Neural cell (in vitro differentiated cells): ENCODE measurements around the gene FBXW2. TPM values are rescaled to one million over a fixed set of nuclear protein-coding genes. Genes with fewer than 3 reads are reported as not detected.

Experiments
- H2AFZ ChIP-seq: fragments of 200-600, 300-800 bp; sonication (generic), shearing (Covaris generic); 2 replicates; pipeline ENCODE4 v1.6.0; 2014; ENCODE audit warnings: low read depth, mild to moderate bottlenecking, antibody characterized with exemption, low read length, moderate library complexity
- H3F3A ChIP-seq: fragments of 200-600 bp; shearing (Covaris generic); 2 replicates; pipeline ENCODE4 v1.6.1; 2016; ENCODE audit warnings: mild to moderate bottlenecking, moderate library complexity, mixed read lengths, antibody characterized with exemption, low read length; ENCODE audit not compliant: insufficient read depth, poor library complexity, severe bottlenecking
- H3K27ac ChIP-seq: fragments of 200-600, 300-800 bp; sonication (generic), shearing (Covaris generic); 2 replicates; pipeline ENCODE4 v1.5.1; 2014; ENCODE audit warnings: mild to moderate bottlenecking, low read length, moderate library complexity
- H3K27me3 ChIP-seq: fragments of 300-800, 200-600 bp; sonication (generic), shearing (Covaris generic); 2 replicates; pipeline ENCODE4 v1.6.0; 2014; ENCODE audit warnings: mild to moderate bottlenecking, low read depth, low read length, moderate library complexity; ENCODE audit not compliant: insufficient read depth
- H3K36me3 ChIP-seq: fragments of 300-800, 200-600 bp; sonication (generic), shearing (Covaris generic); 2 replicates; pipeline ENCODE4 v1.5.1; 2014; ENCODE audit warnings: mild to moderate bottlenecking, antibody characterized with exemption, low read length, moderate library complexity; ENCODE audit not compliant: insufficient read depth
- H3K4me2 ChIP-seq: fragments of 300-800, 200-600 bp; sonication (generic), shearing (Covaris generic); 2 replicates; pipeline ENCODE4 v1.6.0; 2014; ENCODE audit warnings: mild to moderate bottlenecking, low read length
- H3K4me3 ChIP-seq: fragments of 300-800, 200-600 bp; sonication (generic), shearing (Covaris generic); 2 replicates; pipeline ENCODE4 v1.5.1; 2014; ENCODE audit warnings: mild to moderate bottlenecking, low read length, moderate library complexity
- H3K79me2 ChIP-seq: fragments of 200-600 bp; shearing (Covaris generic); replicated peaks from 2 replicates; pipeline ENCODE4 v1.6.0; 2014; ENCODE audit warnings: mild to moderate bottlenecking, low read length, moderate library complexity; ENCODE audit not compliant: insufficient read depth
- H3K9ac ChIP-seq: fragments of 300-800, 200-600 bp; sonication (generic), shearing (Covaris generic); 2 replicates; pipeline ENCODE4 v1.6.1; 2016; ENCODE audit warnings: mild to moderate bottlenecking, low read length, mixed read lengths
- H3K9me2 ChIP-seq: fragments of 200-600 bp; shearing (Covaris generic); 2 replicates; pipeline ENCODE4 v1.6.1; 2016; ENCODE audit warnings: mild to moderate bottlenecking, low read length, mixed read lengths; ENCODE audit not compliant: insufficient read depth
- H3K9me3 ChIP-seq: fragments of 200-600, 300-800 bp; sonication (generic), shearing (Covaris generic); 2 replicates; pipeline ENCODE4 v1.6.1; 2016; ENCODE audit warnings: mild to moderate bottlenecking, mixed run types, low read length, moderate library complexity, mixed read lengths
- H4K20me1 ChIP-seq: fragments of 200-600 bp; shearing (Covaris generic); 2 replicates; pipeline ENCODE4 v1.6.1; 2016; ENCODE audit warnings: mild to moderate bottlenecking, mixed run types; ENCODE audit not compliant: insufficient read depth
- CTCF ChIP-seq: fragments of 450-650 bp; IDR thresholded peaks from 2 replicates; pipeline ENCODE4 v1.5.1; 2014; ENCODE audit warnings: antibody characterized with exemption, mild to moderate bottlenecking, moderate library complexity; ENCODE audit not compliant: poor library complexity, severe bottlenecking
- EP300 ChIP-seq: fragments of 450-650 bp; conservative IDR thresholded peaks from 2 replicates; pipeline ENCODE4 v1.6.1; 2014; ENCODE audit warnings: antibody characterized with exemption, mild to moderate bottlenecking, moderate library complexity; ENCODE audit not compliant: poor library complexity, severe bottlenecking
- EZH2 ChIP-seq: fragments of 200-600, 300-800 bp; shearing (Covaris generic), sonication (generic); IDR thresholded peaks from 2 replicates; pipeline ENCODE4 v1.6.1; 2014; ENCODE audit warnings: antibody characterized with exemption, low read length, borderline replicate concordance, mild to moderate bottlenecking; ENCODE audit not compliant: insufficient read depth, poor library complexity, severe bottlenecking
- MXI1 ChIP-seq: fragments of 450-650 bp; conservative IDR thresholded peaks from 2 replicates; pipeline ENCODE4 v1.6.1; 2014; ENCODE audit warnings: antibody characterized with exemption, mild to moderate bottlenecking; ENCODE audit not compliant: poor library complexity, severe bottlenecking
- POLR2AphosphoS5 ChIP-seq: IDR thresholded peaks from 2 replicates; pipeline ENCODE4 v1.6.1; 2012
- RAD21 ChIP-seq: fragments of 450-650 bp; conservative IDR thresholded peaks from 2 replicates; pipeline ENCODE4 v1.6.1; 2014; ENCODE audit warnings: antibody characterized with exemption, mild to moderate bottlenecking, moderate library complexity
- REST ChIP-seq: IDR thresholded peaks from 2 replicates; pipeline ENCODE4 v1.6.1; 2012; ENCODE audit warnings: borderline replicate concordance
- SMC3 ChIP-seq: fragments of 450-650 bp; conservative IDR thresholded peaks from 2 replicates; pipeline ENCODE4 v1.6.1; 2014; ENCODE audit warnings: antibody characterized with exemption, mild to moderate bottlenecking, moderate library complexity; ENCODE audit not compliant: poor library complexity
- TAF1 ChIP-seq: IDR thresholded peaks from 2 replicates; pipeline ENCODE4 v1.6.1; 2012; ENCODE audit warnings: low read depth
- polyA plus RNA-seq: library from polyadenylated mRNA; depleted of rRNA; stranded (reverse); fragments of >200 nt; gene quantifications from 2 replicates; pipeline ENCODE4 v1.2.3, GENCODE V29; 2014

The FBXW2 gene
- polyA plus RNA-seq, 1 donor from 2014 or later, result 49.5 TPM

- peak overlapping the region; percentile 95 for H3K9ac ChIP-seq
- H3K27ac ChIP-seq, result no peak overlapping the region
- peak overlapping the region; percentile 92 for H3K4me2 ChIP-seq
- peaks cover 62% of the 10 kb centered on the region for H3K79me2 ChIP-seq
- no peak for TF ChIP-seq TAF1
- no peak for TF ChIP-seq SMC3
- no peak for TF ChIP-seq REST
- TF ChIP-seq EZH2, result no peak
- TF ChIP-seq EP300, result no peak
- no peak for TF ChIP-seq MXI1
- no peak for TF ChIP-seq CTCF
- peaks cover 20% of the 10 kb centered on the region for H4K20me1 ChIP-seq
- peak overlapping the region; percentile 92 for H3K4me3 ChIP-seq
- H3F3A ChIP-seq, result no peaks in the 10 kb centered on the region
- no peaks in the 10 kb centered on the region for H3K9me3 ChIP-seq
- H3K9me2 ChIP-seq, result no peaks in the 10 kb centered on the region
- no peak overlapping the region for H2AFZ ChIP-seq
- no peaks in the 10 kb centered on the region for H3K27me3 ChIP-seq
- H3K36me3 ChIP-seq, result no peaks in the 10 kb centered on the region
Observed at GRCh38 chr9:120712539-120713031, 80.6 kb downstream of the FBXW2 start.

GRCh38 chr9:120711841-120712538 is 81.2 kb downstream of the FBXW2 start:
- H3K9ac ChIP-seq, result peak overlapping the region; percentile 95
- no peaks in the 10 kb centered on the region for H3F3A ChIP-seq
- peak overlapping the region; percentile 92 for H3K4me3 ChIP-seq
- H3K9me2 ChIP-seq, result no peaks in the 10 kb centered on the region
- H3K79me2 ChIP-seq, result peaks cover 68% of the 10 kb centered on the region
- no peak overlapping the region for H3K27ac ChIP-seq
- H3K4me2 ChIP-seq, result peak overlapping the region; percentile 92
- no peaks in the 10 kb centered on the region for H3K9me3 ChIP-seq
- TF ChIP-seq EP300 (no peak), CTCF (no peak), RAD21 (no peak), POLR2AphosphoS5 (no peak), REST (no peak), MXI1 (no peak), TAF1 (no peak), EZH2 (no peak)
- H3K36me3 ChIP-seq, result no peaks in the 10 kb centered on the region
- H3K27me3 ChIP-seq, result no peaks in the 10 kb centered on the region
- H2AFZ ChIP-seq, result no peak overlapping the region
- peaks cover 20% of the 10 kb centered on the region for H4K20me1 ChIP-seq
